Keratinocyte (primary cell): ENCODE data around the gene CPA4.

Experiments
- EZH2 ChIP-seq: IDR thresholded peaks from one replicate; pipeline ENCODE4 v1.6.1; 2012; ENCODE audit warnings: inconsistent platforms, mild to moderate bottlenecking, low read length, moderate library complexity
- TF ChIP-seq, protein P1 (sequence below), 3 experiments: IDR thresholded peaks in 1 of 3; conservative IDR thresholded peaks in 1 of 3; optimal IDR thresholded peaks in 1 of 3; 2 replicates in 2 of 3; 3 replicates in 1 of 3; pipeline versions ENCODE3 to v1.5.1; 2011; ENCODE audit warnings: low read length in 3 of 3, mild to moderate bottlenecking in 3 of 3, moderate library complexity in 2 of 3, control low read depth in 1 of 3, inconsistent platforms in 1 of 3; ENCODE audit not compliant: insufficient read depth in 2 of 3; ENCODE audit errors: extremely low read depth in 1 of 3

- TF ChIP-seq, protein P1, sequence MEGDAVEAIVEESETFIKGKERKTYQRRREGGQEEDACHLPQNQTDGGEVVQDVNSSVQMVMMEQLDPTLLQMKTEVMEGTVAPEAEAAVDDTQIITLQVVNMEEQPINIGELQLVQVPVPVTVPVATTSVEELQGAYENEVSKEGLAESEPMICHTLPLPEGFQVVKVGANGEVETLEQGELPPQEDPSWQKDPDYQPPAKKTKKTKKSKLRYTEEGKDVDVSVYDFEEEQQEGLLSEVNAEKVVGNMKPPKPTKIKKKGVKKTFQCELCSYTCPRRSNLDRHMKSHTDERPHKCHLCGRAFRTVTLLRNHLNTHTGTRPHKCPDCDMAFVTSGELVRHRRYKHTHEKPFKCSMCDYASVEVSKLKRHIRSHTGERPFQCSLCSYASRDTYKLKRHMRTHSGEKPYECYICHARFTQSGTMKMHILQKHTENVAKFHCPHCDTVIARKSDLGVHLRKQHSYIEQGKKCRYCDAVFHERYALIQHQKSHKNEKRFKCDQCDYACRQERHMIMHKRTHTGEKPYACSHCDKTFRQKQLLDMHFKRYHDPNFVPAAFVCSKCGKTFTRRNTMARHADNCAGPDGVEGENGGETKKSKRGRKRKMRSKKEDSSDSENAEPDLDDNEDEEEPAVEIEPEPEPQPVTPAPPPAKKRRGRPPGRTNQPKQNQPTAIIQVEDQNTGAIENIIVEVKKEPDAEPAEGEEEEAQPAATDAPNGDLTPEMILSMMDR (optimal IDR thresholded peaks at IDR 0.05 in 1 of 3, IDR thresholded peaks at IDR 0.05 in 1 of 3, conservative IDR thresholded peaks at IDR 0.05 in 1 of 3; ENCODE audit: extremely low read depth in 1 of 3, insufficient read depth in 2 of 3, low read length in 3 of 3) = no peak
- no peak for TF ChIP-seq EZH2
These were observed 13.7 kb upstream of the CPA4 start for GRCh38 chr7:130279286-130279685.
